Ovary (tissue), 9 donors: ENCODE results near the gene ALX4. TPM values are rescaled to one million over a fixed set of nuclear protein-coding genes. Genes with fewer than 3 reads are reported as not detected.

ENCODE experiments used
- DNase-seq, 5 donors: peaks; one replicate each; pipeline ENCODE4 v3.0.0-alpha.2; 2019 to 2020
- H3K27ac ChIP-seq, 2 donors: fragments of 200-600 bp; one replicate each; pipeline versions ENCODE4 v1.5.1 to v1.8.0; 2019 to 2022
- H3K27me3 ChIP-seq: fragments of 200-600 bp; one replicate; pipeline ENCODE4 v1.8.0; 2022
- H3K36me3 ChIP-seq: fragments of 200-600 bp; sonication (generic); one replicate; pipeline ENCODE4 v1.5.1; 2019
- H3K4me1 ChIP-seq: one replicate; pipeline ENCODE4 v1.8.1; 2013; ENCODE audit warnings: mild to moderate bottlenecking, moderate library complexity; ENCODE audit not compliant: insufficient read depth
- H3K4me3 ChIP-seq: fragments of 200-600 bp; sonication (generic); one replicate; pipeline ENCODE4 v1.5.1; 2017
- H3K9me3 ChIP-seq, 2 donors: fragments of 200-600 bp in 1 of 2; sonication (generic) in 1 of 2; one replicate each; pipeline versions ENCODE4 v1.5.1 to v1.8.1; 2013 to 2019; ENCODE audit warnings: mild to moderate bottlenecking in 1 of 2, moderate library complexity in 1 of 2
- CTCF ChIP-seq, 3 donors: fragments of 450-650 bp in 2 of 3; fragments of 200-600 bp in 1 of 3; IDR thresholded peaks; one replicate each; pipeline versions ENCODE4 v1.5.1 to v1.8.0; 2016 to 2022; ENCODE audit warnings: antibody characterized with exemption in 3 of 3, mild to moderate bottlenecking in 1 of 3
- EP300 ChIP-seq: sonication (generic); formaldehyde crosslinking; IDR thresholded peaks from one replicate; pipeline ENCODE4 v1.6.1; 2017; ENCODE audit warnings: antibody characterized with exemption
- POLR2A ChIP-seq: fragments of 450-650 bp; IDR thresholded peaks from one replicate; pipeline ENCODE4 v1.6.1; 2017; ENCODE audit warnings: antibody characterized with exemption, mild to moderate bottlenecking, moderate library complexity
- WGBS, 3 donors: extraction: QIAGEN DNeasy Blood & Tissue Kit in 1 of 3; methylation state at CpG; one replicate each; pipeline versions ENCODE4 v1.1.5 to v1.1.7; 2013 to 2017; 5-methylcytosine and 5-hydroxymethylcytosine counted together
- intact Hi-C, 4 donors: fragments of 100-400 bp; cut with DNase I; formaldehyde crosslinking; loops; one replicate each; pipeline versions ENCODE4 v1.11.0 to v1.15.1; 2022 to 2023
- polyA plus RNA-seq, 2 donors: library from polyadenylated mRNA; stranded (reverse); fragments of 200-250 nt in 1 of 2; fragments of 350-450 nt in 1 of 2; fragmentation: Illumina TruSeq in 1 of 2; extraction: RNeasy Lipid Tissue Mini Kit (QIAGEN cat#74804) in 1 of 2; gene quantifications; one replicate each; pipeline ENCODE4 v1.2.3, GENCODE V29; 2013 to 2014
- total RNA-seq, 7 donors: library from RNA; depleted of rRNA in 2 of 7; stranded (reverse); fragments of >200 nt in 2 of 7; fragmentation: NEBNext Ultra II Directional in 3 of 7; extraction: Animal tissue kit (Norgen Biotek cat#: 25700) in 3 of 7; gene quantifications; one replicate each; pipeline versions ENCODE4 v1.1.0 to v1.2.4, GENCODE V29; 2016 to 2023
- donor health status: DM: no; HTN: no; CAD: no; lungs with moderate emphysema.
- donor health status: DM: no; HTN: no; CAD: no.
- donor health status: Bipolar disorder and iron deficiency.
- donor health status: DM: yes; HTN: yes; CAD: no.
- donor health status: DM: no; HTN: no; CAD: no.
- donor health status: DM: yes; HTN: yes; CAD: no.

The ALX4 gene
- total and polyA plus RNA-seq, 9 donors, result 0.01 to 0.18 (median 0.05) TPM; not detected in 4

- no peak overlapping the region for H3K4me3 ChIP-seq
- DNase-seq, result no peak
- intact Hi-C loops, result no loop called here
- H3K27me3 ChIP-seq, result no peaks in the 10 kb centered on the region
- no peak for TF ChIP-seq CTCF (IDR thresholded peaks at IDR 0.05)
- no peak for TF ChIP-seq EP300
- no peak for TF ChIP-seq POLR2A
- H3K36me3 ChIP-seq, result no peaks in the 10 kb centered on the region
- H3K27ac ChIP-seq, result no peak overlapping the region
- 92 to 93% (median 93%) methylated on average over 5 of the region's 5 CpGs for WGBS, 3 donors
- no peaks in the 10 kb centered on the region for H3K4me1 ChIP-seq
- H3K9me3 ChIP-seq, result no peaks in the 10 kb centered on the region
These were observed 46.4 kb upstream of the ALX4 start for GRCh38 chr11:44356351-44356750.

GRCh38 chr11:44351898-44352498 is 42.1 kb upstream of the ALX4 start:
- TF ChIP-seq POLR2A (no peak), EP300 (no peak), CTCF (IDR thresholded peaks at IDR 0.05) (no peak)
- no peaks in the 10 kb centered on the region for H3K36me3 ChIP-seq
- DNase-seq, result no peak
- 51 to 56% (median 56%) methylated on average over 7 of the region's 7 CpGs for WGBS, 3 donors
- H3K27me3 ChIP-seq, result no peaks in the 10 kb centered on the region
- H3K4me3 ChIP-seq, result no peak overlapping the region
- H3K27ac ChIP-seq, result no peak overlapping the region
- no peaks in the 10 kb centered on the region for H3K4me1 ChIP-seq
- intact Hi-C loops, result loop anchor here in 1 of 4 donors (5.0 kb wide), 1 partner anchor 70 kb away; no protein-coding TSS in a partner anchor
- H3K9me3 ChIP-seq, result no peaks in the 10 kb centered on the region

GRCh38 chr11:44351006-44351660 is 41.2 kb upstream of the ALX4 start:
- H3K36me3 ChIP-seq, result no peaks in the 10 kb centered on the region
- no peak overlapping the region for H3K27ac ChIP-seq
- intact Hi-C loops, result loop anchor here in 1 of 4 donors (5.0 kb wide), 1 partner anchor 71 kb away; no protein-coding TSS in a partner anchor
- 74 to 83% (median 79%) methylated on average over 9 of the region's 9 CpGs for WGBS, 3 donors
- H3K4me3 ChIP-seq, result no peak overlapping the region
- TF ChIP-seq POLR2A (no peak), EP300 (no peak), CTCF (IDR thresholded peaks at IDR 0.05) (no peak)
- no peaks in the 10 kb centered on the region for H3K27me3 ChIP-seq
- H3K9me3 ChIP-seq, result no peaks in the 10 kb centered on the region
- no peak for DNase-seq
- no peaks in the 10 kb centered on the region for H3K4me1 ChIP-seq

- no peak for DNase-seq
- 53 to 56% (median 55%) methylated on average over 3 of the region's 3 CpGs for WGBS, 3 donors
- no peak overlapping the region for H3K4me3 ChIP-seq
- H3K27me3 ChIP-seq, result no peaks in the 10 kb centered on the region
- TF ChIP-seq POLR2A (no peak), EP300 (no peak), CTCF (IDR thresholded peaks at IDR 0.05) (no peak)
- no peaks in the 10 kb centered on the region for H3K36me3 ChIP-seq
- intact Hi-C loops, result no loop called here
- H3K9me3 ChIP-seq, result no peaks in the 10 kb centered on the region
- no peak overlapping the region for H3K27ac ChIP-seq
- no peaks in the 10 kb centered on the region for H3K4me1 ChIP-seq
These were observed 39.4 kb upstream of the ALX4 start for GRCh38 chr11:44349328-44349727.
